Stimulated activated CD8-positive, alpha-beta memory T cell treated with anti-CD3 and anti-CD28 coated beads, Interleukin-7, amount 100 ng/mL, for 24 hours (primary cell): Measurements from ENCODE around the gene DMD.

Experiments
- DNase-seq: peaks from one replicate; pipeline ENCODE4 v3.0.0-alpha.2; 2020; ENCODE audit warnings: low read depth

Gene DMD

DNA sequence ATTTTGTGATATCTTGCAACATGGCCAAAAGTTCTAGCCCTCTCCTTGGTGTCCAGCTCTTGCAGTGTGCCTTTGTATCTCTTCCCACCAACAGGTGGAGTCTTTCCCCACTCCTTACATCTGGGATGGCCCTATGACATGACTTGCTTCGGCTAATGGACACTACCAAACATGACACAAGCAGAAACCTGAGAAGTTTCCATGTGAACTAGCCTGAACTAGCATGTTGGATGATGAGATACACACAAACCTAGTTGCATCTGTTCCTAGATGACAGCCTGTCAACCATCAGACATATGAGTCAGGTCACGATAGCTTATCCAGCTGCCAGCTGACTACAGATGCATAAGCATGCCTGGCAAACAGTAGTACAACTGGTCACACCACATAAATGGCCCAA is 1932.0 kb downstream of the DMD start:
- no peak for DNase-seq

GRCh38 chrX:31272472-31272775 is 1938.9 kb downstream of the DMD start:
- no peak for DNase-seq

DNA sequence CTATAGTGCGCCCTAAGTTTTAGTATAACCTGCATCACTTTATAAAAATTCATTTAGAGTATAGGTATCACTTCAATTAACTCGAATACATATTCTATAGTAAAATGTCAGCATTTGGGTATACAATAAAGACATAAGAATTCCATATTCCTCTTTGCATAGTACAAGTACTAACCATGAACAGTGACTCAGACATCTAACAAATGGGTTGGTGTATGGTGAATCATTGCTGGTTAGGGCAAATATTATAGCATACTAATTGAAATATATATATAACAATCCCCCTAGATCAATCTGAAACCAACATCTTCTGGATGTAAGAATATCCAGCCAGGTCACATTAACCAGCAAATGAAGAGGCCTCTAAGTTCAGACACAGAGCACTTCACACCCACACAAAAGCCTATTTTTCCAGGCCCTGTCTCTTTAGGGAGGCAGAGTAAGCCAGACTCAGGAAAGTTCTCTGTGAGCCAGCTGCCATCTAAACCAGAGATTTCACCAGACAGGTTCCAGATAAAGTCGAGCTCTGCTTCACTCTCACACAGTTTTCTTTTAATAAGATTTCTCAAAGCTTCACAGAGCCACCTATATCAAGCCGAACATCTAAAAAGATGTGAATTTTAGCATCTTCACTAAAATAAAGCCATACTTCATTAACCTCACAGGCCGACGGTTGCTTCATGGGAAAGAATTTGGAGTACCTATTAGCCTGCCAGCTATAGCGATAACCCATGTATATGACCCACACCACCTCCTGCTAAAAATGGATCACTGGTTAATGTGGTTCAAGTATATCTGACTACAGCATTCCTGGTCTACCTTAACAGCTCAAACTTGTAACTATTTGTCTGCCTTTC is 1939.5 kb downstream of the DMD start:
- no peak for DNase-seq

DNA sequence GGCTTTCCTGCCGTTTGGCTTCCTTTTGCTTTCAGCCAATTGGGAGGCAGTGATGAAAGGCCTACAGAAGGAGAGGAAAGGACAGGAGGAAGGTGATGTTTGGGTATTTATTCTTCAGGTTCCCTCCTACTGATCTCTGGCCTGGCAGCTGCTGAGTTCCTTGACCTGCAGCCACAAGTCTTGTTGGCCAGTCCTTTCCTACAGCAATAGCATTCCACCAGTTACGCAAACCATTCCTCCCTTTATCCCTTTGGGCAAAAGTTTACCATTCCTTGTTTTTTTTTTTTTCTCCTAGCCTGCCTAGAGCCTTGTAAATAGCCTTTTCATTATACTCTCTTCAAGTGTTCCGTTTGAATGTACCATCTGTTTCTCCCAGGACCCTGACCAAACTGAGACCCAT is 1941.4 kb downstream of the DMD start:
- no peak for DNase-seq

DNA sequence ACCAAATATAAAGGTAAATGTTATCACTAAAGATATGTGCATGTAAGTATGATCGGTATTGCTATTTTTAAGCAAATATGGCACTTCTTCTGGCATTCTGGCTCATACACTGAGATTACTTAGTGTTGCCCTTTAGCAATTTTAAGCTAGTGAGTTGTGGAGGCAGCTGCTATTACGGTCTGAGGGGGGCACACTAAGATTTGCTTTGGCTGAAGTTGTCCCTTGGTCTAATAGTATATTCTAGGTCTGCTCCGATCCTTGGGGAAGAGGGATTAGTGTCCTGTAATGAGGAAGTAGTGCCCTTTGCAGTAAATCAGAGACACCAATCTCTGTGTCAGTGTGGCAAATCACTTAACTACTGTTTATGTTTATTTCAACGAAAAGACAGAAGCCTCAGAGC is 1943.0 kb downstream of the DMD start:
- no peak for DNase-seq

DNA sequence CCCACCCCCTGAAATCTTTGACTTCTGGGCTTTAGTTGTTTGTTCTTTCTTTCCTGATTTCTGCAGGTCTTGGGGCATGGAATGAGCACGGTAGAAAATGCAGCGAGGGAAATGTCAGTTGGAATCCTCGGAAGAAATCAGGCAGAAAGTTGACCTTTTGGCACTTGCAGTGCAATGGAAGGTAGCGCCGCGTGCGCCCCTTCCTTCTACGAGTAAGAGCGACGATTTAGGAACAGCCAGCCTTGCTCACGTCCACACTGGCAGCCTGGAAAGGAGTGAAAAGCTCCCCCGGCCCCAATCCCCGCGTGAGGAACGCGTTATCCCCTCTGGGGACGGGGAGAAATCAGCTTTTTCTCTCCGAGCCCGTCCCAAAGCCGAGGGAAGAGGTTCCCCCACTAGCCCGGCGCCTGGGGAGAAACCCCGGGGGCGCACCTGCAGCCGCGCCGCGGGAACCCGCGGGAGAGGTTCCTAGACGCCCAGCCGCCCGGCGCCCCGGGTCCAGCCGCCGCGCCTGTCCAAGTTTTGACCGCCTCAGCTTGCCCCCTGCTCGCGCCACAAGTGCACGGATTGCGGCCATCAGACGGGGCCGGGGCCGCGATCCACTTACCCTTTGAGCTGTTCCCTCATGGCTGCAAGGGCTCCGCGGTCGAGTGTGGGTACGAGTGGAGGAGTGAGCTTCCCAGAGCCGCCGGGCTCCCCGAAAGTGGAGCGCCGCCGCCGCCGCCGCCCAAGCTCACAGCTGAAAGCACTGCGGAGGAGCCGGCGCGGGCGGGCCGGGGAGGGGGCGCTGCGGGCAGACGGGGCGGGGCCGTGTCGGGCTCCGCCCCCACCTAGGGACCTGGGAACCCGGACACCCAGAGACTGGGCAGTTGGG is 1944.9 kb downstream of the DMD start:
- DNase-seq = no peak

GRCh38 chrX:31265383-31265782 is 1946.0 kb downstream of the DMD start:
- no peak for DNase-seq

DNA sequence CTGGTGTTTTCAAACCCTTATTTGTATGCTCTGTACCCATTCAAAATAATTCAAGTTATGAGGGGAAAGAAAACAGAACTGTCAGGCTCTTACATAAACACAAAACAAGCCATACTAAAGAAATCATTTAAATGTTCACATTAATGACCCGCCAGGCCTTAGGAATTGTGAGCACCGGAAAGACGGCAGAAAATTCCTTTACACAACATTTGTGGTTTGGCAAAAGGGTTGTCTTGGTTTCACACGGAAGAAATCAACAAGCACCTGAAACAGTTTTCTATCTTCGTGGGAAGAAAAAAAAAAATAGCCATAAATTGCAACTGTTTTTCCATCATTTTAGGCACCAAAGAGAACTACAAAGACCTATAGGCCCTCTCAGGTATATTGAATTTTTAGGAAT is 1951.0 kb downstream of the DMD start:
- no peak for DNase-seq

DNA sequence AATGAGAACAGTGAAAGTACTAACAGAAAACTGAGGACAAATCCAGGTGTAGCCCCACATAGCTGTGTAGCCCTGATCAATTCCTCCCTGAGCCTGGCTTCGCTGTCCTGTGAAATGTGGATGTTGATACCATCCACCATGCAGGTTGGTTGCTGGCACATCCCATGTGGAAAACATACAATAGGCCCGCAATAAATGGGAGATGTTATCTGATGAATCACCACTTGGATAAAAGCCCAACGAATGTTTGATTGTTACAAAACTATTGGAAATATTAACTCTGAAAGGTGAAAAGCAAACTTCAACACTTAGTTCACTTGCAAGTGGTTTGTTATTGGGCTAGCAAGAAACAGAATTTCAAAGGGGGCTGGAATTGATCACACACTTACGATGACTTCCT is 1953.2 kb downstream of the DMD start:
- no peak for DNase-seq

DNA sequence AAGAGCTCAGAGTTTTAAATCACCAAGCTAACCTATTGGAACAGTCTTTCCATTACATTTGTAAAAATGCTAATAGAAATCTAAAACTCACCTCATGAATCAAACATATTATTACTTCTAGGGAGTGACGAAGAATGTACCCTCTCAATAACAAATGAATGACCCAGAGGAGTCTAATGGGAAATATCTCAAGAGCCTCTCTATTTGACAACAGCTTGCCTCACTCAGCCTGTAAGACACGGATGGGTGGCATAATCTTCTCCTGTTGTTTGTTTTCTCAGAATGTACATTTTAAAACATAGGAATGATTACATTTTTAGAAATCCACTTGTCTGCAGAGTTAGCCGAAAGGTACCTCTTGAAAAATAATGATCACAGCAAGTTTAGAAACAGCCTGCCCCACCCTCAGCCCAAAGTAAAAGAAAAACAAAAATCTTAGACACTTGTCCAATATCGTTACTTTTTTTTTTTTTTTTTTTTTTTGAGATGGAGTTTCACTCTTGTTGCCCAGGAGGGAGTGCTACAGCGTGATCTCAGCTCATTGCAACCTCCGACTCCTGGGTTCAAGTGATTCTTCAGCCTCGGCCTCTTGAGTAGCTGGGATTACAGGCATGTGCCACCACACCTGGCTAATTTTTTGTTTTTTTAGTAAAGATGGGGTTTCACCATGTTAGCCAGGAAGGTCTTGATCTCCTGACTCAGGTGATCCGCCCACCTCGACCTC is 1955.9 kb downstream of the DMD start:
- DNase-seq = no peak

DNA sequence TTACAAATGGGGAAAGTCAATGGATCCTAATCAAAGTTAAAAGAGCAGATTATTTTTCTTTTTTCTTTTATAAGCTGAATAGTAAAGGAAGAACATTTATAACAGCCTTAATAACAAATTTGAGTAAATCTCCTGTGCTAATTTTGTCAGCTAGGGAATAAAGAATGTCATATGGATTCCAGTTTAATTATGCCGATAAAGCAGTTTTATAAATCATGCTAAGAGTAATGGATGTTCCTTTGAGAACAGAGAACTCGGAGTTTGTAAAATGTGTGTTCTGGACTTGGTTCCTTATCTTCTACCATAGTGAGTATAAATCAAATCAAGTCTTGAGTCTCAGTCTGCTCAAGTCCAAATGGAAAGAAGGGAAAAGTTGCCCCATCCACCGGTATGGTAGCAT is 1959.2 kb downstream of the DMD start:
- DNase-seq = no peak

DNA sequence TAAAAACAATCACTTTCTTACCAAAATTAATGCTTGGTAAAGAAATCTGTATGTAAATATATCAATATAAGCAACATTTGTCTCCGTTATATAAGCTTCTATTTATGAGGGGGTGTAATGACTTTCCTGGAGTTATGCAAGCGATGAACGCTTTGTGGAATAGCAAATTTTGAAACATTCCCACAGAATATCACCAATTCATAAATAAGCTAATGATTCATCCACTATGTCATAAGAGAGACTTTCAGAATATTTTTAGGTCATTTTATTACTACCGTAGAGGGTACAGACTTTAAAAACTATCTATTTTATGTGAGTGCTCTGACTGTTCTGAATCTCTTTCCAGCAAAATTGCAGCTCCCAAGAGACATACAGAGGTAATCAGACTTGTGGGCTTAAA is 1960.0 kb downstream of the DMD start:
- DNase-seq = no peak

GRCh38 chrX:31245714-31246113 is 1965.6 kb downstream of the DMD start:
- no peak for DNase-seq

DNA sequence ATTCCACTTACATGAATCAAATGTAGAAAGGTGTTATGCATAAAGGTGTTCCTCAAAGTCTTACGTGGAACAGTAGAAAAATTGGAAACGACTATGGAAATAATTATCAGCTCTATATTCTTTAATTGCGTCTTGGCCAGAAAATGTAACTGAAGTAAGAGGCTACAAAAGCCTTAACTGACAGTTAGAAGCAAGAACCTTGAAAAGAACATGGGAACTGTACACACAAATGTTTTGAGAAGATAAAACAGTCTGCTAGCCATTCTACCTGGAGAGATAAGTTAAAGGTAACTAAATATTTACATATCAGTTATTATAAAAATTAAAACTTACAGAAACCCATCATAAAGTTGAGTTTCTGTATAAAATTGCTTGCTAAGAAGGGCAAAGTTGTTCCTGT is 1967.5 kb downstream of the DMD start:
- DNase-seq = no peak

DNA sequence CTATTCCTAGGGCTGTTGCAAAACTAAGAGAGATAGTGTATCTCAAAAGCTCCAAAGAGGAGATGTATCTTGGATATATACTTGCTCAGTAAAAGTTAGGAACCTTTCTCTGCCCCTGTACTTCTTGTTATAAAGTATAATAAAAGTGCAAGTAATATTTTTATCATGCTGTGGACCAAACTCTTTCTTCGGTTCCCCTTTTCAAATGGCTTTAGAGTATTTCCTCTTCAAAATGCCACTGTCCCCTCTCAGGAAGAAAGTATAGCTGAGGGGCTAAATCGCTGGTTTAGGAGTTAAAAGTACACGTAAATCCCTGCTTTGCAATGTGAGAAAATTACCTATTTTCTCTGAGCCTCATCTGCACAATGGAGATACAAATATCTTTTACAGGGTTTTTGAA is 1970.4 kb downstream of the DMD start:
- DNase-seq = no peak

GRCh38 chrX:31237189-31237588 is 1974.2 kb downstream of the DMD start:
- DNase-seq = no peak

DNA sequence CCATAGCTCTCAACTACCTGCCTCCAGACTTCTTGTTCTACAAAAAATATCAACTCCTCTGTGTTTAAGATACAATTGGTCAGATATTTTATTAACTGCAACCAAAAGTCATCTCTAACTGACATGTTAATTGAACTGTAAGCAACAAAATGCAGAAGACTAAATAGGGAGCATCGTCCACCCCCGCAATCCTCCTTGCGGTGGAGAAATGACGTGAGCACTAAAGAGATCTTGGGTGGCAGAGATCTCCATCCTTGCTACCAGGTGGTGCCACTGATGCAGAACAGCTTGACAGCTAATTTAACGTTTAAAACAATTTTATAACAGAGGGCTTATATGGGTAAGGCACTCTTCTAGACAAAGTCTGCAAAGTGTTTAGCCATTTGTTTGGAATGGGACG is 1975.1 kb downstream of the DMD start:
- DNase-seq = no peak

DNA sequence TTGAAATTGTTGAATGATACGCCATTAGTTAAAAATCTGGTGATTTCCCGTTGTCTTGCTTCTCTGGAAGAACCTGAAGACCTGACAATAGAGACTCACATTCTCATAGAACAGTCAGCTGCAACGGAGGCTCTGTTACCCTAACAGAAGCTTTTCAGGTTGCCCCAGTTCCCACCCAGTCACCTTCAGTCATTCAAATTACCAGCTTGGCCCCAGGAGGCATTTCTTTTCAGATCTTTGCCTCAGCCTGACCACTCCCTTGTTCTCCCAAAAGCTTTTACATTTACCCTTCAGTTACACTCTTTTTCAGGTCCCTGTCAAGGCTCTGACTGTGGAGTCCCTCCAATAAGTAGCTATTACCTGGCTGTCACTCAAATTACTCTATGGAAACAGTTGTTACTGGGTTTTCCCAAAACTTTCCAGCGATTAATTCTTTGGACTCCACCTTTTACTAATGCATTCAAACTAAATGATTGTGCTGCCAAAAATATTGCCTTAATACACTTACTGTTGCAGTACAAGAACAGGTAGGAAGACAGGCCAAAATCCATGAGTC is 1977.3 kb downstream of the DMD start:
- DNase-seq = no peak

GRCh38 chrX:31232506-31232905 is 1978.8 kb downstream of the DMD start:
- DNase-seq = no peak

DNA sequence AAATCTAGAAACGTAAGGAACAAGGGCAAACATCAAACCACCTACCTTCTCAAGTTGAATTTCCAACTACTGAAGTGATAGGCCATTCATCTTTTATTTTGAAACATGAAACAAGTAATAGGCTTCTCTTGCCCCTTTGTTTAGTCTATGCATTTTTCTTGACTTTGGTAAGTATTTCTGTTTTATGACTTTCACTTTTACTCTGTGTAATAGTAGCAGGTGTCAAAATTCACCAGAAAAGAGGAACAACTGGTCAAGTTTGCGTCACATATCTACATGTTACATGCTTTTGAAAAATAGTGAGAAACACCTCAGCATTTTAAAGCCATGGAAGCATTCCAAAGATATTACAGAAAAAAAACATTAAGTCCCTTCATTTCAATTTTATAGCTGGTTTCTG is 1982.4 kb downstream of the DMD start:
- no peak for DNase-seq

DNA sequence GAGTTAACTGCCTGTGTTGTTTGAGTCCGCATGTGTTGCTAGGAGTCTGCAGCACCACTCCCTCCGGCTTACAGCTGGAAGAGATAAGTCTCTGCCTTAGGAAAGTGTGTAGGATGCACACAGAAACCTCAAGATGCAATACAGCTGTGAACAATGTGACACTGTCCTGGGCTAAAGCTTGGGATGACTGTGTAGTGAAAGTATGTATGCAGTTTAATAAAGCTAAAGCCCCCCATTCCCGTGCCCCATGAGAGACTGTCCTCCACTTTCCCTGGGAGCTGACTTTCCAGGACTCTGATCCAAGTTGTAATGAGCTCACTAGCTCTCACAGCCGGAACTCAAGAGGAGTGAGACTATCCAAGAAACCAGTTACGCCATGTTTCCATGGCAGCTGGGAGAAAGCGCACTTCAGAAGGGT is 1982.9 kb downstream of the DMD start:
- DNase-seq = no peak

- no peak for DNase-seq
These were observed 1984.1 kb downstream of the DMD start for GRCh38 chrX:31227250-31227649.

DNA sequence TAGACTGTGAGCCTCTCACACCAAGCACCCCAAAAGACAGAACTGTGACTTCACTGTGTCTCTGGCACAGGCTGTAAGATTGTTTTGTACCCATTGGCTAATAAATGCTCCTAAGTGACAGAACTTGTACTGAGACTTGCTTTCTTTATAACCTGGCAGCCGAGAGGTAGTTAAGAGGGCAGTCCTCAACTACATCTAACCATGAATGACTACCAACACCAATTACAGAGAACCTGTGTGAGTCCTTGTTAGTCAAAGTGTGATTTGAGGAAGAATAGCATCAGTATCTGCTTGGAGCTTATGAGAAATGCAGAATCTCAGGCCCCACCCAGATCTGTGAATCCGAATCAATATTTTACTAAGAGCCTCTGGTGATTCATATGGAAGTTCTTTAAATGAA is 1985.5 kb downstream of the DMD start:
- DNase-seq = no peak
